ENCODE data around the gene PITX1.
A peak's percentile ranks its signal among the peaks of the same experiment; 100 is the strongest.

The PITX1 gene

GRCh38 chr5:135009736-135010501 lies 24.1 kb downstream of the PITX1 start:
- Histone ChIP-seq H2BK5ac (ENCODE audit: low read length) (no peak overlapping the region), H2AFZ (ENCODE audit: low read length) (no peak overlapping the region), H2AK5ac (ENCODE audit: low read depth, low read length) (peak overlapping the region; percentile 14), H2BK120ac (ENCODE audit: low read depth, low read length) (no peak overlapping the region), H3K36me3 (replicated peaks in 1 of 2; ENCODE audit: control insufficient read depth in 2 of 2, insufficient read depth in 2 of 2, low read length in 2 of 2) (no peaks in the 10 kb centered on the region), H3K4ac (ENCODE audit: low read length) (no peak overlapping the region), H3K4me1 (ENCODE audit: control insufficient read depth in 2 of 2, insufficient read depth in 1 of 2, low read depth in 1 of 2, low read length in 2 of 2) (peaks cover 0 to 1% of the 10 kb centered on the region in 2 donors), H3K27me3 (ENCODE audit: control insufficient read depth in 3 of 3, insufficient read depth in 3 of 3, low read depth in 1 of 3, low read length in 3 of 3) (peaks cover 0 to 12% (median 0%) of the 10 kb centered on the region in 3 experiments), H3K79me1 (ENCODE audit: low read depth, low read length) (no peaks in the 10 kb centered on the region), H3K14ac (ENCODE audit: low read length) (no peak overlapping the region), H3K27ac (replicated peaks; ENCODE audit: low read length) (no peak overlapping the region), H3K9ac (ENCODE audit: low read depth, low read length, poor library complexity) (no peak overlapping the region), H3K4me3 (ENCODE audit: low read length in 2 of 2) (no peak overlapping the region), H3K9me3 (replicated peaks in 1 of 2; ENCODE audit: control insufficient read depth in 2 of 2, insufficient read depth in 1 of 2, low read depth in 1 of 2, low read length in 2 of 2) (no peaks in the 10 kb centered on the region), H2BK12ac (ENCODE audit: low read length) (no peak overlapping the region), H4K8ac (ENCODE audit: low read depth, low read length) (no peak overlapping the region), H2BK15ac (ENCODE audit: low read length) (no peak overlapping the region), H3K18ac (ENCODE audit: low read length) (no peak overlapping the region), H3K4me2 (ENCODE audit: insufficient read depth, low read length, poor library complexity, severe bottlenecking) (no peak overlapping the region), H3K23ac (ENCODE audit: low read depth, low read length, poor library complexity) (no peak overlapping the region), H4K91ac (ENCODE audit: low read depth, low read length, poor library complexity) (no peak overlapping the region)
- no CpG with 5 or more reads among the region's 11 CpGs for WGBS, 2 donors (ENCODE audit: extremely low coverage in 2 of 2, insufficient read length in 2 of 2, insufficient replicate concordance in 1 of 2)
- no peak for DNase-seq (ENCODE audit: low spot score)

- no peak overlapping the region for H3K18ac ChIP-seq (ENCODE audit: low read length)
- H2BK5ac ChIP-seq (ENCODE audit: low read length), result no peak overlapping the region
- peak overlapping the region; percentile 60 for H3K23ac ChIP-seq (ENCODE audit: low read depth, low read length, poor library complexity)
- no peak overlapping the region for H2BK12ac ChIP-seq (ENCODE audit: low read length)
- no peaks in the 10 kb centered on the region for H3K4me1 ChIP-seq (ENCODE audit: control insufficient read depth in 2 of 2, insufficient read depth in 1 of 2, low read depth in 1 of 2, low read length in 2 of 2)
- peak overlapping the region; percentile 50 for H3K14ac ChIP-seq (ENCODE audit: low read length)
- peak overlapping the region; percentile 15 for H2BK15ac ChIP-seq (ENCODE audit: low read length)
- no peak overlapping the region for H3K4me2 ChIP-seq (ENCODE audit: insufficient read depth, low read length, poor library complexity, severe bottlenecking)
- H4K8ac ChIP-seq (ENCODE audit: low read depth, low read length), result no peak overlapping the region
- H4K91ac ChIP-seq (ENCODE audit: low read depth, low read length, poor library complexity), result no peak overlapping the region
- no peak overlapping the region for H3K27ac ChIP-seq (replicated peaks; ENCODE audit: low read length)
- no peak overlapping the region for H3K4me3 ChIP-seq (ENCODE audit: low read length in 2 of 2)
- peak overlapping the region; percentile 14 for H2AK5ac ChIP-seq (ENCODE audit: low read depth, low read length)
- DNase-seq (ENCODE audit: low spot score), result no peak
- WGBS, 2 donors (ENCODE audit: extremely low coverage in 2 of 2, insufficient read length in 2 of 2, insufficient replicate concordance in 1 of 2), result no CpG with 5 or more reads among the region's 13 CpGs
- peaks cover 0 to 12% (median 0%) of the 10 kb centered on the region in 3 experiments for H3K27me3 ChIP-seq (ENCODE audit: control insufficient read depth in 3 of 3, insufficient read depth in 3 of 3, low read depth in 1 of 3, low read length in 3 of 3)
- peak overlapping the region; percentile 44 for H3K9ac ChIP-seq (ENCODE audit: low read depth, low read length, poor library complexity)
- H3K9me3 ChIP-seq (replicated peaks in 1 of 2; ENCODE audit: control insufficient read depth in 2 of 2, insufficient read depth in 1 of 2, low read depth in 1 of 2, low read length in 2 of 2), result no peaks in the 10 kb centered on the region
- no peaks in the 10 kb centered on the region for H3K36me3 ChIP-seq (replicated peaks in 1 of 2; ENCODE audit: control insufficient read depth in 2 of 2, insufficient read depth in 2 of 2, low read length in 2 of 2)
- no peak overlapping the region for H2BK120ac ChIP-seq (ENCODE audit: low read depth, low read length)
- no peak overlapping the region for H2AFZ ChIP-seq (ENCODE audit: low read length)
- H3K4ac ChIP-seq (ENCODE audit: low read length), result no peak overlapping the region
- no peaks in the 10 kb centered on the region for H3K79me1 ChIP-seq (ENCODE audit: low read depth, low read length)
These were observed 24.9 kb downstream of the PITX1 start for GRCh38 chr5:135008981-135009735.

- peaks cover 0 to 9% (median 0%) of the 10 kb centered on the region in 3 experiments for H3K27me3 ChIP-seq (ENCODE audit: control insufficient read depth in 3 of 3, insufficient read depth in 3 of 3, low read depth in 1 of 3, low read length in 3 of 3)
- no peak overlapping the region for H2AFZ ChIP-seq (ENCODE audit: low read length)
- no peak overlapping the region for H2BK12ac ChIP-seq (ENCODE audit: low read length)
- no peak overlapping the region for H2BK5ac ChIP-seq (ENCODE audit: low read length)
- WGBS, 2 donors (ENCODE audit: extremely low coverage in 2 of 2, insufficient read length in 2 of 2, insufficient replicate concordance in 1 of 2), result no CpG with 5 or more reads among the region's 8 CpGs
- no peak overlapping the region for H2BK15ac ChIP-seq (ENCODE audit: low read length)
- no peaks in the 10 kb centered on the region for H3K79me1 ChIP-seq (ENCODE audit: low read depth, low read length)
- H3K23ac ChIP-seq (ENCODE audit: low read depth, low read length, poor library complexity), result peak overlapping the region; percentile 14
- no peak overlapping the region for H3K4me2 ChIP-seq (ENCODE audit: insufficient read depth, low read length, poor library complexity, severe bottlenecking)
- peak overlapping the region; percentile 44 for H3K9ac ChIP-seq (ENCODE audit: low read depth, low read length, poor library complexity)
- H3K18ac ChIP-seq (ENCODE audit: low read length), result no peak overlapping the region
- DNase-seq (ENCODE audit: low spot score), result no peak
- H3K4me1 ChIP-seq (ENCODE audit: control insufficient read depth in 2 of 2, insufficient read depth in 1 of 2, low read depth in 1 of 2, low read length in 2 of 2), result no peaks in the 10 kb centered on the region
- H4K91ac ChIP-seq (ENCODE audit: low read depth, low read length, poor library complexity), result no peak overlapping the region
- no peak overlapping the region for H3K27ac ChIP-seq (replicated peaks; ENCODE audit: low read length)
- no peaks in the 10 kb centered on the region for H3K9me3 ChIP-seq (replicated peaks in 1 of 2; ENCODE audit: control insufficient read depth in 2 of 2, insufficient read depth in 1 of 2, low read depth in 1 of 2, low read length in 2 of 2)
- no peak overlapping the region for H2BK120ac ChIP-seq (ENCODE audit: low read depth, low read length)
- H3K4me3 ChIP-seq (ENCODE audit: low read length in 2 of 2), result no peak overlapping the region
- H3K36me3 ChIP-seq (replicated peaks in 1 of 2; ENCODE audit: control insufficient read depth in 2 of 2, insufficient read depth in 2 of 2, low read length in 2 of 2), result no peaks in the 10 kb centered on the region
- H3K14ac ChIP-seq (ENCODE audit: low read length), result no peak overlapping the region
- no peak overlapping the region for H3K4ac ChIP-seq (ENCODE audit: low read length)
- no peak overlapping the region for H2AK5ac ChIP-seq (ENCODE audit: low read depth, low read length)
- no peak overlapping the region for H4K8ac ChIP-seq (ENCODE audit: low read depth, low read length)
These were observed 25.5 kb downstream of the PITX1 start for GRCh38 chr5:135008556-135008955.

- no peak overlapping the region for H3K23ac ChIP-seq (ENCODE audit: low read depth, low read length, poor library complexity)
- H3K9me3 ChIP-seq (replicated peaks in 1 of 2; ENCODE audit: control insufficient read depth in 2 of 2, insufficient read depth in 1 of 2, low read depth in 1 of 2, low read length in 2 of 2), result no peaks in the 10 kb centered on the region
- H3K4me1 ChIP-seq (ENCODE audit: control insufficient read depth in 2 of 2, insufficient read depth in 1 of 2, low read depth in 1 of 2, low read length in 2 of 2), result no peaks in the 10 kb centered on the region
- peak overlapping the region; percentile 18 for H3K9ac ChIP-seq (ENCODE audit: low read depth, low read length, poor library complexity)
- H3K18ac ChIP-seq (ENCODE audit: low read length), result peak overlapping the region; percentile 44
- H3K4ac ChIP-seq (ENCODE audit: low read length), result no peak overlapping the region
- H3K4me3 ChIP-seq (ENCODE audit: low read length in 2 of 2), result no peak overlapping the region
- H2AFZ ChIP-seq (ENCODE audit: low read length), result no peak overlapping the region
- H3K4me2 ChIP-seq (ENCODE audit: insufficient read depth, low read length, poor library complexity, severe bottlenecking), result no peak overlapping the region
- H4K8ac ChIP-seq (ENCODE audit: low read depth, low read length), result no peak overlapping the region
- no peak overlapping the region for H2BK120ac ChIP-seq (ENCODE audit: low read depth, low read length)
- H4K91ac ChIP-seq (ENCODE audit: low read depth, low read length, poor library complexity), result no peak overlapping the region
- H2BK15ac ChIP-seq (ENCODE audit: low read length), result no peak overlapping the region
- peaks cover 0 to 9% (median 0%) of the 10 kb centered on the region in 3 experiments for H3K27me3 ChIP-seq (ENCODE audit: control insufficient read depth in 3 of 3, insufficient read depth in 3 of 3, low read depth in 1 of 3, low read length in 3 of 3)
- H3K36me3 ChIP-seq (replicated peaks in 1 of 2; ENCODE audit: control insufficient read depth in 2 of 2, insufficient read depth in 2 of 2, low read length in 2 of 2), result no peaks in the 10 kb centered on the region
- H2BK12ac ChIP-seq (ENCODE audit: low read length), result no peak overlapping the region
- H2AK5ac ChIP-seq (ENCODE audit: low read depth, low read length), result no peak overlapping the region
- no peak overlapping the region for H2BK5ac ChIP-seq (ENCODE audit: low read length)
- no peak overlapping the region for H3K14ac ChIP-seq (ENCODE audit: low read length)
- DNase-seq (ENCODE audit: low spot score), result no peak
- H3K27ac ChIP-seq (replicated peaks; ENCODE audit: low read length), result no peak overlapping the region
- no CpG with 5 or more reads among the region's 11 CpGs for WGBS, 2 donors (ENCODE audit: extremely low coverage in 2 of 2, insufficient read length in 2 of 2, insufficient replicate concordance in 1 of 2)
- H3K79me1 ChIP-seq (ENCODE audit: low read depth, low read length), result no peaks in the 10 kb centered on the region
These were observed 26.2 kb downstream of the PITX1 start for GRCh38 chr5:135007749-135008363.

All from neuronal stem cell (in vitro differentiated cells).